ENCODE data around the gene LENEP. TPM values are rescaled to one million over a fixed set of nuclear protein-coding genes. Genes with fewer than 3 reads are reported as not detected.

The LENEP gene
- total RNA-seq, 2 donors from 2014 or later: 0.77 to 0.97 TPM

GRCh38 chr1:155012776-155013602 is 19.6 kb downstream of the LENEP start:
- H3K4me1 Mint-ChIP-seq: peaks cover 34% of the 10 kb centered on the region
- no peaks in the 10 kb centered on the region for H3K9me3 Mint-ChIP-seq
- no peak for ATAC-seq (replicated peaks)
- H3K27me3 Mint-ChIP-seq: no peaks in the 10 kb centered on the region
- peaks cover 95% of the 10 kb centered on the region for H3K36me3 Mint-ChIP-seq (ENCODE audit: low read depth)
- peak overlapping the region; percentile 91 for H3K4me3 Mint-ChIP-seq
- H3K27ac Mint-ChIP-seq: peak overlapping the region; percentile 69

- H3K4me3 Mint-ChIP-seq: peak overlapping the region; percentile 91
Measured at GRCh38 chr1:155013632-155014031, 20.2 kb downstream of the LENEP start.

GRCh38 chr1:155014709-155015508 is 21.5 kb downstream of the LENEP start:
- no peak for ATAC-seq (replicated peaks)
- Mint-ChIP-seq H3K36me3 (ENCODE audit: low read depth) (peaks cover 95% of the 10 kb centered on the region), H3K4me3 (peak overlapping the region; percentile 91)

More at GRCh38 chr1:155013632-155014031, 20.2 kb downstream of the LENEP start:
- Mint-ChIP-seq H3K36me3 (ENCODE audit: low read depth) (peaks cover 95% of the 10 kb centered on the region), H3K27me3 (no peaks in the 10 kb centered on the region), H3K27ac (no peak overlapping the region), H3K9me3 (no peaks in the 10 kb centered on the region), H3K4me1 (peaks cover 34% of the 10 kb centered on the region)
- ATAC-seq (replicated peaks): no peak

GRCh38 chr1:155015527-155016230 is 22.3 kb downstream of the LENEP start:
- no peaks in the 10 kb centered on the region for H3K27me3 Mint-ChIP-seq
- peaks cover 91% of the 10 kb centered on the region for H3K36me3 Mint-ChIP-seq (ENCODE audit: low read depth)
- no peak for ATAC-seq (replicated peaks)
- peak overlapping the region; percentile 88 for H3K27ac Mint-ChIP-seq
- no peaks in the 10 kb centered on the region for H3K9me3 Mint-ChIP-seq
- H3K4me3 Mint-ChIP-seq: peak overlapping the region; percentile 69
- H3K4me1 Mint-ChIP-seq: peaks cover 49% of the 10 kb centered on the region

More at GRCh38 chr1:155014709-155015508, 21.5 kb downstream of the LENEP start:
- no peaks in the 10 kb centered on the region for H3K27me3 Mint-ChIP-seq
- peaks cover 44% of the 10 kb centered on the region for H3K4me1 Mint-ChIP-seq
- H3K9me3 Mint-ChIP-seq: no peaks in the 10 kb centered on the region
- H3K27ac Mint-ChIP-seq: peak overlapping the region; percentile 88

- Mint-ChIP-seq H3K9me3 (no peaks in the 10 kb centered on the region), H3K27ac (peak overlapping the region; percentile 88), H3K4me1 (peaks cover 49% of the 10 kb centered on the region), H3K36me3 (ENCODE audit: low read depth) (peaks cover 85% of the 10 kb centered on the region), H3K4me3 (peak overlapping the region; percentile 69), H3K27me3 (no peaks in the 10 kb centered on the region)
- ATAC-seq (replicated peaks): no peak
Measured at GRCh38 chr1:155016231-155016831, 22.9 kb downstream of the LENEP start.

GRCh38 chr1:155017041-155017945 is 23.9 kb downstream of the LENEP start:
- peak overlapping the region; percentile 88 for H3K27ac Mint-ChIP-seq
- H3K36me3 Mint-ChIP-seq (ENCODE audit: low read depth): peaks cover 75% of the 10 kb centered on the region

GRCh38 chr1:155017946-155018316 is 24.5 kb downstream of the LENEP start:
- Mint-ChIP-seq H3K4me3 (peak overlapping the region; percentile 57), H3K27me3 (no peaks in the 10 kb centered on the region), H3K36me3 (ENCODE audit: low read depth) (peaks cover 69% of the 10 kb centered on the region), H3K9me3 (no peaks in the 10 kb centered on the region), H3K27ac (peak overlapping the region; percentile 54), H3K4me1 (peaks cover 38% of the 10 kb centered on the region)
- no peak for ATAC-seq (replicated peaks)

More at GRCh38 chr1:155017041-155017945, 23.9 kb downstream of the LENEP start:
- Mint-ChIP-seq H3K4me1 (peaks cover 44% of the 10 kb centered on the region), H3K9me3 (no peaks in the 10 kb centered on the region), H3K27me3 (no peaks in the 10 kb centered on the region), H3K4me3 (peak overlapping the region; percentile 69)
- ATAC-seq (replicated peaks): peak; percentile 89

GRCh38 chr1:155018617-155019348 is 25.4 kb downstream of the LENEP start:
- no peak for ATAC-seq (replicated peaks)
- H3K27me3 Mint-ChIP-seq: no peaks in the 10 kb centered on the region
- H3K4me1 Mint-ChIP-seq: peaks cover 32% of the 10 kb centered on the region
- peak overlapping the region; percentile 81 for H3K27ac Mint-ChIP-seq
- H3K9me3 Mint-ChIP-seq: no peaks in the 10 kb centered on the region
- H3K36me3 Mint-ChIP-seq (ENCODE audit: low read depth): peaks cover 60% of the 10 kb centered on the region
- H3K4me3 Mint-ChIP-seq: peak overlapping the region; percentile 57

- no peak for ATAC-seq (replicated peaks)
- peaks cover 28% of the 10 kb centered on the region for H3K4me1 Mint-ChIP-seq
- no peaks in the 10 kb centered on the region for H3K27me3 Mint-ChIP-seq
- peak overlapping the region; percentile 81 for H3K27ac Mint-ChIP-seq
- peaks cover 52% of the 10 kb centered on the region for H3K36me3 Mint-ChIP-seq (ENCODE audit: low read depth)
- H3K9me3 Mint-ChIP-seq: no peaks in the 10 kb centered on the region
- peak overlapping the region; percentile 57 for H3K4me3 Mint-ChIP-seq
Measured at GRCh38 chr1:155019377-155020245, 26.2 kb downstream of the LENEP start.

- no peak overlapping the region for H3K27ac Mint-ChIP-seq
- H3K4me3 Mint-ChIP-seq: no peak overlapping the region
- peaks cover 14% of the 10 kb centered on the region for H3K4me1 Mint-ChIP-seq
- peaks cover 28% of the 10 kb centered on the region for H3K36me3 Mint-ChIP-seq (ENCODE audit: low read depth)
- no peaks in the 10 kb centered on the region for H3K9me3 Mint-ChIP-seq
- no peaks in the 10 kb centered on the region for H3K27me3 Mint-ChIP-seq
- ATAC-seq (replicated peaks): no peak
Measured at GRCh38 chr1:155022136-155022926, 28.9 kb downstream of the LENEP start.

- Mint-ChIP-seq H3K27ac (no peak overlapping the region), H3K9me3 (no peaks in the 10 kb centered on the region), H3K4me3 (no peak overlapping the region), H3K27me3 (no peaks in the 10 kb centered on the region), H3K36me3 (ENCODE audit: low read depth) (peaks cover 23% of the 10 kb centered on the region), H3K4me1 (peaks cover 14% of the 10 kb centered on the region)
- ATAC-seq (replicated peaks): no peak
Measured at GRCh38 chr1:155022927-155023236, 29.5 kb downstream of the LENEP start.

Data from activated T-helper 17 cell treated with anti-CD3 and anti-CD28 coated beads, Interleukin-2, amount 50 U/mL, for 72 hours (primary cell).